ENCODE measurements around the gene SEC14L3. TPM values are rescaled to one million over a fixed set of nuclear protein-coding genes. Genes with fewer than 3 reads are reported as not detected.

SEC14L3 gene
- total RNA-seq: not detected in 2 replicates
- not detected in 2 replicates for polyA plus RNA-seq

DNA sequence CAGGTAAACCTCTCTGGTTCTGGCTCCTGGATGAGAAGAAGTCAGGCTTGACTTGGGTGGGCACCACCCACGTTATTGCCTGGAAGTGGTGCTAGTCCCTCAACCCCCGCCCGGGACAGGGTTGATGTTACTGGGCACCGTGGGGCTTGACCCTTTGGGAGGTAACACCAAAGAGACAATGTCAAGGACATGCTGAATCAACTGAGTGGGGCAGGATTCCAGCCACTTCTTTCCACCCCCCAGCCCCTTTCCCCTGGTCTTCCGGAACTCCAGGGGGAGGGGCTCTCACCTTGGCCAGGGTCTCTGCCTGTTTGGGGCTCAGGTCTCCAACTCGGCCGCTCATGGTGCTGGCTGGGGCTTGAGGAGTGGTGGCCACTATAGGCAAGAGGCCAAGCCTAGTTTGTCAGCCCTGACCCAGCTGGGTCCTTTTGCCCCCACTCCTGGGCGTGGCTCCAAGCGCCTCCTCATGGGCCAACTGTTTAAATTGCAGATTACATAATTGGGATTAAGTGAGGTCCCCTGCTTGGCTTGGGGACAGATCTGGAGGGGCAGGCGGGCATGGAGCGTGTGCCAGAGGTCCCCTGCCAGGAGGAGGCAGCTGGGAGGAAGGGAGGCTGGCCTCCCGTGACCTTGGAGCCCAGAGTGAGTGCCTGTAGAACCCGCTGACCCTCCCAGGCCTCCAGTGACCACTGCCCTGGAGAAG lies at the start of gene SEC14L3:
SEC14L3 (minus strand) TSS at position 402 of the 703 bp plus-strand sequence; CDS start at position 343, 59 bp downstream.
- no peak for DNase-seq (ENCODE audit: low spot score)
- Histone ChIP-seq H3K4me3 (no peak within 1 kb of the TSS), H3K4me2 (no peak within 1 kb of the TSS), H3K4me1 (ENCODE audit: insufficient read depth) (no peaks in the 10 kb centered on the region), H4K20me1 (ENCODE audit: insufficient read depth, poor library complexity, severe bottlenecking) (no peaks in the 10 kb centered on the region), H3K9me2 (replicated peaks; ENCODE audit: insufficient read depth) (no peaks in the 10 kb centered on the region), H3K9me3 (ENCODE audit: low read depth) (no peaks in the 10 kb centered on the region), H3K79me2 (no peaks in the 10 kb centered on the region), H2AFZ (no peak within 1 kb of the TSS), H3K27me3 (peaks cover 6% of the 10 kb centered on the region), H3K36me3 (replicated peaks; ENCODE audit: insufficient read depth, low read depth) (no peaks in the 10 kb centered on the region), H3K27ac (no peak within 1 kb of the TSS)
- TF ChIP-seq, protein P1, sequence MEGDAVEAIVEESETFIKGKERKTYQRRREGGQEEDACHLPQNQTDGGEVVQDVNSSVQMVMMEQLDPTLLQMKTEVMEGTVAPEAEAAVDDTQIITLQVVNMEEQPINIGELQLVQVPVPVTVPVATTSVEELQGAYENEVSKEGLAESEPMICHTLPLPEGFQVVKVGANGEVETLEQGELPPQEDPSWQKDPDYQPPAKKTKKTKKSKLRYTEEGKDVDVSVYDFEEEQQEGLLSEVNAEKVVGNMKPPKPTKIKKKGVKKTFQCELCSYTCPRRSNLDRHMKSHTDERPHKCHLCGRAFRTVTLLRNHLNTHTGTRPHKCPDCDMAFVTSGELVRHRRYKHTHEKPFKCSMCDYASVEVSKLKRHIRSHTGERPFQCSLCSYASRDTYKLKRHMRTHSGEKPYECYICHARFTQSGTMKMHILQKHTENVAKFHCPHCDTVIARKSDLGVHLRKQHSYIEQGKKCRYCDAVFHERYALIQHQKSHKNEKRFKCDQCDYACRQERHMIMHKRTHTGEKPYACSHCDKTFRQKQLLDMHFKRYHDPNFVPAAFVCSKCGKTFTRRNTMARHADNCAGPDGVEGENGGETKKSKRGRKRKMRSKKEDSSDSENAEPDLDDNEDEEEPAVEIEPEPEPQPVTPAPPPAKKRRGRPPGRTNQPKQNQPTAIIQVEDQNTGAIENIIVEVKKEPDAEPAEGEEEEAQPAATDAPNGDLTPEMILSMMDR (IDR thresholded peaks at IDR 0.05; ENCODE audit: poor library complexity): no peak
- TF ChIP-seq EZH2phosphoT487 (IDR thresholded peaks at IDR 0.05; ENCODE audit: low read depth, severe bottlenecking, unreplicated experiment): no peak
- 76% methylated on average over 13 of the region's 13 CpGs for WGBS (ENCODE audit: low lambda C conversion rate, missing lambda C conversion rate)

GRCh38 chr22:30519842-30520425 lies 48.1 kb upstream of the SEC14L3 start:
- Histone ChIP-seq H3K27ac (no peak overlapping the region), H3K79me2 (no peaks in the 10 kb centered on the region), H3K4me3 (no peak overlapping the region), H3K27me3 (no peaks in the 10 kb centered on the region), H3K9me3 (ENCODE audit: low read depth) (no peaks in the 10 kb centered on the region), H3K4me2 (no peak overlapping the region), H4K20me1 (ENCODE audit: insufficient read depth, poor library complexity, severe bottlenecking) (no peaks in the 10 kb centered on the region), H3K36me3 (replicated peaks; ENCODE audit: insufficient read depth, low read depth) (no peaks in the 10 kb centered on the region), H2AFZ (no peak overlapping the region), H3K9me2 (replicated peaks; ENCODE audit: insufficient read depth) (no peaks in the 10 kb centered on the region), H3K4me1 (ENCODE audit: insufficient read depth) (no peaks in the 10 kb centered on the region)
- WGBS (ENCODE audit: low lambda C conversion rate, missing lambda C conversion rate): 90% methylated on average over 7 of the region's 7 CpGs
- no peak for DNase-seq (ENCODE audit: low spot score)
- TF ChIP-seq EZH2phosphoT487 (IDR thresholded peaks at IDR 0.05; ENCODE audit: low read depth, severe bottlenecking, unreplicated experiment): no peak
- TF ChIP-seq, protein P1 (IDR thresholded peaks at IDR 0.05; ENCODE audit: poor library complexity): no peak
- TF ChIP-seq EZH2 (IDR thresholded peaks at IDR 0.05; ENCODE audit: borderline replicate concordance): no peak

DNA sequence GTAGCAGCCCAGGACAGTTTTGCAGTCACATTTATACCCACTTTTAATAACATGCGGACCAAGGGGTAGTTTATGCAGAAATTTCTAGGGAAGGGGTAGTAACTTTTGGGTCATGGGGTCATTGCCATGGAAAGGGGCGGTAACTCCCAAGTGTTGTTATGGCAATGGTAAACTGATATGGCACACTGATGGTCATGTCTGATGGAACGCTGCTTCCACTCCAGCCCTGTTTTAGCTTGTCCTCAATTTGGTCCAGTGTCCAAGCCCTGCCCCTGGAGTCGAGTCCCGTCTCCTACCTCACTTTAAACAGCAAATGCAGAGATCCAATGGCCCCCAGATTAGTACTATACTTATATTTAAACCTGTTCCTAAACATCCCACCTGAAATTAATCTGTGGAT lies 44.9 kb upstream of the SEC14L3 start:
- no peak overlapping the region for H3K4me3 ChIP-seq
- DNase-seq (ENCODE audit: low spot score): no peak
- no peak overlapping the region for H3K27ac ChIP-seq
- no peaks in the 10 kb centered on the region for H3K36me3 ChIP-seq (replicated peaks; ENCODE audit: insufficient read depth, low read depth)
- TF ChIP-seq EZH2 (IDR thresholded peaks at IDR 0.05; ENCODE audit: borderline replicate concordance) (no peak), EZH2phosphoT487 (IDR thresholded peaks at IDR 0.05; ENCODE audit: low read depth, severe bottlenecking, unreplicated experiment) (no peak)
- H3K79me2 ChIP-seq: no peaks in the 10 kb centered on the region
- H2AFZ ChIP-seq: no peak overlapping the region
- 89% methylated on average over 5 of the region's 5 CpGs for WGBS (ENCODE audit: low lambda C conversion rate, missing lambda C conversion rate)
- no peaks in the 10 kb centered on the region for H4K20me1 ChIP-seq (ENCODE audit: insufficient read depth, poor library complexity, severe bottlenecking)
- H3K27me3 ChIP-seq: no peaks in the 10 kb centered on the region
- no peaks in the 10 kb centered on the region for H3K9me3 ChIP-seq (ENCODE audit: low read depth)
- H3K4me1 ChIP-seq (ENCODE audit: insufficient read depth): no peaks in the 10 kb centered on the region
- H3K4me2 ChIP-seq: no peak overlapping the region
- no peaks in the 10 kb centered on the region for H3K9me2 ChIP-seq (replicated peaks; ENCODE audit: insufficient read depth)

DNA sequence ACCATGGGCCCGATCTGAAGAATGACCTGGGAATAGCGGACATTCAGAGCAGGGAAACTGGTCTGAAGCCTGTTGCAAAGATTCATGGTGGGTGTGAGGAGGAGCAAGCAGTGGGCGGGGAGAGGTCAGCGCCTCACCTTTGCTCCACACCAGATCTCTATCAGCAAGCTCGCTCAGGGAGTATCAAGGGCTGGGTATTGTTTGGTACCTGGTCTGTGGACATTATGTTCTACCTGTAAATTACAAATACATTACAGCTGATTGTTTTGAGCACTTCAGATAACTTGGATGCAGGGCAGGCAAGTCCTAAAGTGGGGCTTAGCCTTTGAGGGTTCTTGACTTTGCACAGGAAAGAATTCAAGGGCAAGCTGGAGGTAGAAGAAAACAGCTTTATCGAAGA lies 44.5 kb upstream of the SEC14L3 start:
- H2AFZ ChIP-seq: no peak overlapping the region
- no peaks in the 10 kb centered on the region for H3K4me1 ChIP-seq (ENCODE audit: insufficient read depth)
- no peaks in the 10 kb centered on the region for H3K9me2 ChIP-seq (replicated peaks; ENCODE audit: insufficient read depth)
- no peak overlapping the region for H3K27ac ChIP-seq
- no peak overlapping the region for H3K4me3 ChIP-seq
- no peaks in the 10 kb centered on the region for H4K20me1 ChIP-seq (ENCODE audit: insufficient read depth, poor library complexity, severe bottlenecking)
- no peak for DNase-seq (ENCODE audit: low spot score)
- H3K79me2 ChIP-seq: no peaks in the 10 kb centered on the region
- no peak overlapping the region for H3K4me2 ChIP-seq
- H3K9me3 ChIP-seq (ENCODE audit: low read depth): no peaks in the 10 kb centered on the region
- H3K27me3 ChIP-seq: no peaks in the 10 kb centered on the region
- 80% methylated on average over 6 of the region's 6 CpGs for WGBS (ENCODE audit: low lambda C conversion rate, missing lambda C conversion rate)
- TF ChIP-seq EZH2phosphoT487 (IDR thresholded peaks at IDR 0.05; ENCODE audit: low read depth, severe bottlenecking, unreplicated experiment): no peak
- TF ChIP-seq, protein P1 (IDR thresholded peaks at IDR 0.05; ENCODE audit: poor library complexity): no peak
- TF ChIP-seq EZH2 (IDR thresholded peaks at IDR 0.05; ENCODE audit: borderline replicate concordance): no peak
- no peaks in the 10 kb centered on the region for H3K36me3 ChIP-seq (replicated peaks; ENCODE audit: insufficient read depth, low read depth)
